ENCODE results near the gene SH3BGRL2. TPM values are rescaled to one million over a fixed set of nuclear protein-coding genes. Genes with fewer than 3 reads are reported as not detected.

The SH3BGRL2 gene
- total RNA-seq, 3 donors from 2014 or later = 63.2 to 158 (median 127) TPM

- H3K36me3 ChIP-seq (ENCODE audit: low read depth) = no peaks in the 10 kb centered on the region
- H3K4me1 ChIP-seq (ENCODE audit: low read depth) = no peaks in the 10 kb centered on the region
- DNase-seq = no peak
- no peaks in the 10 kb centered on the region for H3K9me3 ChIP-seq
- no peak for ATAC-seq
- no peak for TF ChIP-seq CTCF (IDR thresholded peaks at IDR 0.05)
- intact Hi-C loops (cut with DNase I, micrococcal nuclease) = no loop called here
- H3K4me3 ChIP-seq = no peak overlapping the region
Observed at GRCh38 chr6:79640146-79641111, 9.3 kb downstream of the SH3BGRL2 start.

GRCh38 chr6:79646006-79646405 is 14.9 kb downstream of the SH3BGRL2 start:
- ATAC-seq (peak; percentile 30), DNase-seq (no peak)
- TF ChIP-seq CTCF (IDR thresholded peaks at IDR 0.05) = no peak
- Histone ChIP-seq H3K9me3 (no peaks in the 10 kb centered on the region), H3K36me3 (ENCODE audit: low read depth) (no peaks in the 10 kb centered on the region), H3K4me3 (no peak overlapping the region), H3K4me1 (ENCODE audit: low read depth) (peaks cover 12% of the 10 kb centered on the region)
- intact Hi-C loops (cut with DNase I, micrococcal nuclease) = no loop called here

- TF ChIP-seq CTCF (IDR thresholded peaks at IDR 0.05) = no peak
- ATAC-seq (no peak), DNase-seq (no peak)
- Histone ChIP-seq H3K4me1 (ENCODE audit: low read depth) (peaks cover 12% of the 10 kb centered on the region), H3K9me3 (no peaks in the 10 kb centered on the region), H3K4me3 (no peak overlapping the region), H3K36me3 (ENCODE audit: low read depth) (no peaks in the 10 kb centered on the region)
- intact Hi-C loops (cut with DNase I, micrococcal nuclease) = no loop called here
Observed at GRCh38 chr6:79646561-79646960, 15.4 kb downstream of the SH3BGRL2 start.

GRCh38 chr6:79647741-79648140 is 16.6 kb downstream of the SH3BGRL2 start:
- Histone ChIP-seq H3K9me3 (no peaks in the 10 kb centered on the region), H3K36me3 (ENCODE audit: low read depth) (no peaks in the 10 kb centered on the region), H3K4me3 (no peak overlapping the region), H3K4me1 (ENCODE audit: low read depth) (peaks cover 12% of the 10 kb centered on the region)
- TF ChIP-seq CTCF (IDR thresholded peaks at IDR 0.05) = no peak
- no peak for ATAC-seq
- intact Hi-C loops (cut with DNase I, micrococcal nuclease) = no loop called here
- DNase-seq = no peak

GRCh38 chr6:79648328-79648727 is 17.2 kb downstream of the SH3BGRL2 start:
- Histone ChIP-seq H3K9me3 (no peaks in the 10 kb centered on the region), H3K4me3 (no peak overlapping the region), H3K36me3 (ENCODE audit: low read depth) (no peaks in the 10 kb centered on the region), H3K4me1 (ENCODE audit: low read depth) (peaks cover 17% of the 10 kb centered on the region)
- ATAC-seq (peak; percentile 78), DNase-seq (no peak)
- TF ChIP-seq CTCF (IDR thresholded peaks at IDR 0.05) = no peak
- intact Hi-C loops (cut with DNase I, micrococcal nuclease) = no loop called here
